AG04449 (cell line): ENCODE data around the gene SELPLG.

ENCODE experiments used
- CTCF ChIA-PET: fragments of 350-600 bp; formaldehyde crosslinking; extraction: SDS; loops from one replicate; lab custom pipeline; 2021; ENCODE audit warnings: antibody characterized with exemption; lab: Yijun Ruan, JAX
- POLR2A ChIA-PET: fragments of 400-600, 350-600 bp; formaldehyde crosslinking; extraction: SDS; loops from one replicate; lab custom pipeline; 2020; ENCODE audit warnings: antibody characterized with exemption, inconsistent platforms; lab: Yijun Ruan, JAX
- DNase-seq: peaks from one replicate; pipeline ENCODE4 v3.0.0-alpha.2; 2010; ENCODE audit warnings: low read depth, low spot score
- H3K4me3 ChIP-seq: 2 replicates; pipeline ENCODE4 v1.5.1; 2011; ENCODE audit warnings: low read depth, mild to moderate bottlenecking, control low read depth, low read length
- TF ChIP-seq, protein P1 (sequence below): IDR thresholded peaks from one replicate; pipeline ENCODE4 v1.5.1; 2011; ENCODE audit warnings: mild to moderate bottlenecking, moderate library complexity, low read length, control low read depth, inconsistent platforms; ENCODE audit not compliant: insufficient read depth; ENCODE audit errors: missing control alignments

Gene SELPLG

DNA sequence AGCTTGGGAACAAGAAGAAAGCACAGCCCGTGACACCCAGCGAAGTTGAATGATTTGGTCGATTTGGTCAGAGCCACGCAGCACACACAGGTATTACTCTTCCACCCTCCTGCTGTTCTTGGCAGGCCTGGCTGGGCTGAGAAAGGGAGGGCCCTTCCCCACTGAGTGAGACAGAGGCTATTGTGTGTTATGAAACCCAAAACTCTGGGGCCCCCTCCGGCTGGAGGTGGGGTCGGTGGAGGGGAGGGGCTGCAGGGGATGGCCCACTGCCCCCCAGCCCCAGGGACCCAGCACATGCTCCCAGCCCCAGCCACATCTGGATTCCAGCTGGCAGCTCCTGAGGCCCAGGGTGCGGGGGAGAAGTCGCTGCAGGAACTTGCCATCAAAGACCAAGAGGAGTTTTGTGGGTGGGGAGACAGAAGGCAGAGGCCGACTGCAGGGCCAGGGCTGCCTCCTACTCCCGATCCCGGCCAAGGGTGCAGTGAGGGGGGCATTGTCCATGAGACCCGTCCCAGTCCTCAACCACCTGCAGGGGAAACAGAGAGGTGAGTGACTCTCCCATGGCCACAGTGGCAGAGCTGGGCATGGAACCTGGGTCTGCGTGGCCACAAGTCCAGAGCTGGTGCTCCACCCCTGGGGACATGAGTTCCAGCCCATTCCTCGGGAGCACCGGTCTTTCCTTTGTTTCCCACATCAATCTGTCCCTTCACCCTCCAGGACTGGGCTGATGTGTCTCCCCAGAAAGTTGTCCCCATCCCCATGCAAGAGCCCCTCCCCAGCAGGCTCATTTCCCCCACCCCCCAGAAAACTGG, 44.5 kb downstream of the SELPLG start:
- H3K4me3 ChIP-seq, result no peak overlapping the region
- no peak for DNase-seq
- TF ChIP-seq, protein P1, sequence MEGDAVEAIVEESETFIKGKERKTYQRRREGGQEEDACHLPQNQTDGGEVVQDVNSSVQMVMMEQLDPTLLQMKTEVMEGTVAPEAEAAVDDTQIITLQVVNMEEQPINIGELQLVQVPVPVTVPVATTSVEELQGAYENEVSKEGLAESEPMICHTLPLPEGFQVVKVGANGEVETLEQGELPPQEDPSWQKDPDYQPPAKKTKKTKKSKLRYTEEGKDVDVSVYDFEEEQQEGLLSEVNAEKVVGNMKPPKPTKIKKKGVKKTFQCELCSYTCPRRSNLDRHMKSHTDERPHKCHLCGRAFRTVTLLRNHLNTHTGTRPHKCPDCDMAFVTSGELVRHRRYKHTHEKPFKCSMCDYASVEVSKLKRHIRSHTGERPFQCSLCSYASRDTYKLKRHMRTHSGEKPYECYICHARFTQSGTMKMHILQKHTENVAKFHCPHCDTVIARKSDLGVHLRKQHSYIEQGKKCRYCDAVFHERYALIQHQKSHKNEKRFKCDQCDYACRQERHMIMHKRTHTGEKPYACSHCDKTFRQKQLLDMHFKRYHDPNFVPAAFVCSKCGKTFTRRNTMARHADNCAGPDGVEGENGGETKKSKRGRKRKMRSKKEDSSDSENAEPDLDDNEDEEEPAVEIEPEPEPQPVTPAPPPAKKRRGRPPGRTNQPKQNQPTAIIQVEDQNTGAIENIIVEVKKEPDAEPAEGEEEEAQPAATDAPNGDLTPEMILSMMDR, result no peak
- ChIA-PET CTCF (interaction anchor here (0.6 to 5.7 kb wide), 4 partner anchors 13 to 30 kb away, joined by 3 to 51 read pairs (median 4); no protein-coding TSS in a partner anchor), POLR2A (no interaction called here)

DNA sequence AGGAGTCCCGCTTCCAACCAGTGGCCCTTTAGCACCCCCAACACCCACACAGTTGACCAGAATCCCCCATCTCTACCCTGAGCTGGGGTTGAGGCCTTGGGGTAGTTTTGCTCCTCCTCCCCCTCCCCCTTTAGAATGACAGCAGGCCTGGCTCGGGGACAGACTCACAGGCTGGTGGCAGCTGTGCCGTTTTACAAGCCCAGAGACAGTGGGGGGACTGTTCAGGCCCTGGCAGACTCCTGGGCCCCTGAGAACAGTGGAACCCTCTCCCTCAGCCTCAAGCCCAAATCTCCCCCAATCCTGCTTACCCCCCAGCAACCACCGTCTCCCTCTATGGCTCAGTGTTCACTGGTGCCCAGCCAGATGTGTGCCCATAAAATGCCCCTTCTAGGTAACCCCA, 45.9 kb downstream of the SELPLG start:
- ChIA-PET POLR2A (interaction anchor here (0.7 kb wide), 1 partner anchor 30 kb away, joined by 3 read pairs; no protein-coding TSS in a partner anchor), CTCF (interaction anchor here (1.5 to 5.7 kb wide), 2 partner anchors 31 to 216 kb away, joined by 4 to 51 read pairs; no protein-coding TSS in a partner anchor)
- no peak for DNase-seq
- H3K4me3 ChIP-seq, result no peak overlapping the region
- TF ChIP-seq, protein P1, result no peak

DNA sequence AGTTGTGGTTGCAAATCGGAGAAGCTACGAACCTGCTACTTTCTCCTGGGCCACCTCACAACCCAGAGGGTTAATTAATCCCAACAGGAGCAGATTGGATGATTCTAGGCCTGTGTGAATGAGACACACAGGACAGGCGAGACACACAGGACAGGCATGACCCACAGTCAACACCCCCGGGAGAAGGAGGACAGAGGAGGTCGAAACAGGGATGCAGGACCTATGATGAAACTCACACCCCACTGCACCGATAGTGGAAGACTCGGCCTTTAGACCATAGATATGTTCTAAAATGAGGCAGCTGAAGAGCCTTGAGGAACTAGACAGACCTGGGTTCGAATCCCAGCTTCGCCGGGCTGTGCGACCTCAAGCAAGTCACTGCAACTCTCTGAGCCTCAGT, 47.4 kb downstream of the SELPLG start:
- CTCF ChIA-PET, result interaction anchor here (0.8 to 5.7 kb wide), 6 partner anchors 10 to 33 kb away, joined by 3 to 51 read pairs (median 4); no protein-coding TSS in a partner anchor
- no peak for DNase-seq
- POLR2A ChIA-PET, result interaction anchor here (1.2 kb wide), 1 partner anchor 10 kb away, joined by 3 read pairs; no protein-coding TSS in a partner anchor
- H3K4me3 ChIP-seq, result no peak overlapping the region
- TF ChIP-seq, protein P1, result no peak

DNA sequence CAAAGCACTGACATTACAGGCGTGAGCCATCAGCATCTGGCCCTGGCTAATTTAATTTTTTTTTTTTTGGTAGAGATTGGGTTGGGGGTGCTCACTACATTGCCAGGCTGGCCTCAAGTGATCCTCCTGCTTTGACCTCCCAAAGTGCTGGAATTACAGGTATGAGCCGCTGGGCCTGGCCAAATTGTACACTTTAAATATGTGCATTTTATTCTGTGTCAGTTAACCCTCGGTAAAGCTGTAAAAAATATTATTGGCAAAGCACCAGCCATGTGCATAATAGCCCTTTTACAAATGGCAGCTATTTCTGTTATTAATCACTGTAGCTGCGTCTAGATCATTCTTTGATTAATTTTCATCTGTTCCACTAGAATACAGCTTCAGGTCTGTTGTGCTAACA, 47.8 kb downstream of the SELPLG start:
- TF ChIP-seq, protein P1, result no peak
- H3K4me3 ChIP-seq, result no peak overlapping the region
- CTCF ChIA-PET, result interaction anchor here (0.8 to 5.7 kb wide), 5 partner anchors 10 to 33 kb away, joined by 3 to 51 read pairs (median 4); no protein-coding TSS in a partner anchor
- POLR2A ChIA-PET, result interaction anchor here (1.2 kb wide), 1 partner anchor 10 kb away, joined by 3 read pairs; no protein-coding TSS in a partner anchor
- no peak for DNase-seq

DNA sequence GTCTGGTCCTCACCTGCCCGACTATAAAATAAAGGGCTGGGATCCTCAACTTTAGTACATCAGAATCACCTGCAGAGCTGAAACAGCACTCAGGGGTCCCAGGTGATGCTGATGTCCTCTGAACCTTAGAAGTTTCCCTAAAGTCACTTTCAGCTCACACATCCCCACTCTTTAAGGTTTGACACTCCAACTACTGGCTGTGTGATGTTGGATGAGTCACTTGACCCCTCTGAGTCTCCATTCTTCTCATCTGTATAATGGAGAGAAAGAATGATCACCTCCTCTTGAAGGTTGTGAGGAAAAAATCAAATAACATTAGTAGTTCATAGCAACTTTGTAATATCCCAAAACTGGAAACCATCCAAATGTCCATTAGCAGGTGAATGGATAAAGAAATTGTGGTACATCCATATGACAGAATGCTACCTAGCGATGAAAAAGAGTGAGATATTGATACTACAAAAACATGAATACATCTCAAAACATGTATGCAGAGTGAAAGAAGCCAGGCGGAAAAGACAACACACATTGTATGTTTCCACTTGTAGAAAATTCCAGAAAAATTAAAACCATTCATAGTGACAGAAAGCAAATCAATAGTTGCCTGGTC, 49.1 kb downstream of the SELPLG start:
- TF ChIP-seq, protein P1, result no peak
- CTCF ChIA-PET, result interaction anchor here (0.9 to 1.8 kb wide), 4 partner anchors 11 to 33 kb away, joined by 3 to 12 read pairs (median 4); no protein-coding TSS in a partner anchor
- no peak overlapping the region for H3K4me3 ChIP-seq
- POLR2A ChIA-PET, result no interaction called here
- DNase-seq, result no peak
